Effector CD8-positive, alpha-beta T cell (primary cell): Measurements from ENCODE around the gene SGSM2.

Experiments used
- DNase-seq: peaks from one replicate; lab custom pipeline; 2025; lab: John Stamatoyannopoulos, UW

Gene SGSM2

GRCh38 chr17:2368359-2368758 is 31.1 kb downstream of the SGSM2 start:
- no peak for DNase-seq

- no peak for DNase-seq
These were observed 31.7 kb downstream of the SGSM2 start for GRCh38 chr17:2369039-2369438.

DNA sequence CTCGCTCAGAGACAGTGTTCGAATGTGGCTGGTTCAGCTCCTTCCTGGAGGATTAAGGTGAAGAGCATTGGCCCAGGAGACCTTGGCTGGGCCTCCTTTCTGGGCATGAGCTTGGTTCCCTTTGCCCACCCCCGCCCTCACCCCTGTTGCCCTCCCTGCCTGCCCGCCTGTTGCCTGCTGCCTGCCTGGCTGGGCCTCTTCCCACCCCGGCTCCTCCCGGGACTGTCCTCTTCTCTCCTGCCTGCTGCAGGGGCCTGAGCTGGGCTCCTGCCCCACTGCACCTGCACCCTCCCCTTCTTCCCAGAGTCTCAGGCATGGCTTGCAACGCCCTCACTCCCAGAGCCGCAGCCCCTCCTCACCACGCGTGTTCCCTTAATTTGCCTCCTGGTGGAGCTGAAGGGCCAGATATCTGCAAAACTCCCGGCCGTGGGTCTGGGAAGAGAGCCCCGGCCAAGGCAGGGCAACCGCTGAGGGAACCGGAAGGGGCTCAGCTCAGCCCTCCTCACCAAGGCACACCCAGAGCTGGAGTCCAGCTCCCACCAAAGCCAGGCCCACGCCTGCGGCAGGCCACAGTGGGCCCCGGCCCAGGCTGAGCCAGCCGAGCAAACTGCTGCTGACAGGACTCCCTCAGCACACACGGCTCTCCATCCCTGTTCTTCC is 32.4 kb downstream of the SGSM2 start:
- DNase-seq = no peak

GRCh38 chr17:2370211-2370589 is 32.9 kb downstream of the SGSM2 start:
- DNase-seq = no peak

DNA sequence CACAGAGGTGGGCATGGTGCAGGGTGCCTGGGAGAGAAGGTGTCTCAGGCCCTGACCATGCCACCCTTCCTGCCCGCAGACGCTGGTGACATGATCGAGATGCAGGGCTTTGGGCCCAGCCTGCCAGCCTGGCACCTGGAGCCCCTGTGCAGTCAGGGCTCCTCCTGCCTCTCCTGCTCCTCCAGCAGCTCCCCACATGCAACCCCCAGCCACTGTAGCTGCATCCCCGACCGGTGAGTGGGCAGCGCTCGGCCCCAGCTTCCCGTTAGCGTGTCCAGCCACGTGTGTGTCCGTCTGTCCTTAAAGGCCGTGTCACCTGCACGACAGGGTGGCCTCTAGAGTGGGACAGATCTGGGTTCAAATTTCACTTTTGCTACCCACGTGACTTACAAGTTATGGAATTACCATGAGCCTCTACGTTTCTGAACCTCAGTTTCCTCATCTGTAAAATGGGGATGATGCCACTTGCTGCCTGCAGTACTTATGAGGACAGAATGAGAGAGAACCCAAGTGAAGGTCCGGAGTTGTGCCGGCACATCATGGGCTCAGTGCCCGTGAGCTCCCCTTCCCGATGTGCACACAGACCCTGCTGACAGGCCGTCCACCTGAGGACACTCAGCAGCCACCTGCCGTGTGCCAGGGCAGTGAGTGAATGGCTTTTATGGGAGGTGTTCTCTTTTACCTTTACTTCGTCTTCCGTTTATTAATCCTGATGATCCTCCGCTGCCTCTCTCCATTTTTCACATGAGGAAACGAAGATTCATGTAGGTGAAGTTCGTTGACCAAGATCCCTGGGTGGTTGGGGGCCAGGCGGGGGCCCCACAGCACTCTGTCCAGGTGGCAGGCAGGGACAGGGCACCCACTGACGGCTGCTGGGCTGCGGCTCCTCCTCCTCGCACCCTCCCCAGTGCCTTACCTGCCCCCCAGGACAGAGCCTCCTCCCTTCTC is 34.2 kb downstream of the SGSM2 start:
- no peak for DNase-seq

DNA sequence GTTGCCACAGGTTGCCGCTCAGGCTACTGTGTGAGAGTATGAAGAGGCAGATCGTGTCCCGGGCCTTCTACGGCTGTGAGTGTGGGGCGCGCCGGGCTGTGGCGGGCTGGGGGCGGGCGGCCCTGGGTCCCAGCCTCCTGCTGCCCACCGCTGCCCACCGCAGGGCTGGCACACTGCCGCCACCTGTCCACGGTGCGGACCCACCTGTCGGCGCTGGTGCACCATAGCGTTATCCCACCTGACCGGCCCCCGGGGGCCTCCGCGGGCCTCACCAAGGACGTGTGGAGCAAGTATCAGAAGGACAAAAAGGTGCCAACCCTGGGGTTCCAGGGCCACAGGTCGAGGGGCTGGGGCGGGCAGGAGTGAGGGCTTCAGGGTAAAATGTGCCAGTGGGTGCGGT is 34.9 kb downstream of the SGSM2 start:
- DNase-seq = no peak

DNA sequence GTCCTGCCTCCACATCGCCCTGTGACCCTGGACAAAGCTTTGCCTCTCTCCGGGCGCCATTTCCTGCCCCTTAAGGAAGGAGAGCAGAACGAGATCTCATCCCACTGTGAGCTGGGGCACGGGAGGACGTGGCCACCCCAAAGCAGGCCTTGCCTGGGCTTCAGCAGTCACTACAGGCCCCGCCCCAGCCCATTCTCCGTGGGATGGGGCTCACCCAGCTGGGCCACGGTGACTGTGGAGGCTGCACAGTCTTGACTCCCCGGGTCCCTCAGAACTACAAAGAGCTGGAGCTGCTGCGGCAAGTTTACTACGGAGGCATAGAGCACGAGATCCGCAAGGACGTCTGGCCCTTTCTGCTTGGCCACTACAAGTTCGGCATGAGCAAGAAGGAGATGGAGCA is 35.4 kb downstream of the SGSM2 start:
- DNase-seq = no peak

DNA sequence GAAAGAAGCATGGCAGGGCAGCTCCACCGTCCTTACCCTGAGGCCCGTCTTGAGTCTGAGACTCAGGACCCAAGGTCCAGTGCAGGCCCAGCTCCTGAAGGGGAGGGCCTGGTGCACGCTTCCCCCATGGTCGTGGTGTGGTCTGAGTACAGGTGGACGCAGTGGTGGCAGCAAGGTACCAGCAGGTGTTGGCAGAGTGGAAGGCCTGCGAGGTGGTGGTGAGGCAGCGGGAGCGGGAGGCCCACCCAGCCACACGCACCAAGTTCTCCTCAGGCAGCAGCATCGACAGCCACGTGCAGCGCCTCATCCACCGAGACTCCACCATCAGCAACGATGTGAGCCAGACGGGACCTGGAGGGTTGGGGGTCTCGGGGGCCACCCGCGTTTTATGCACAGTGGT is 35.9 kb downstream of the SGSM2 start:
- no peak for DNase-seq

DNA sequence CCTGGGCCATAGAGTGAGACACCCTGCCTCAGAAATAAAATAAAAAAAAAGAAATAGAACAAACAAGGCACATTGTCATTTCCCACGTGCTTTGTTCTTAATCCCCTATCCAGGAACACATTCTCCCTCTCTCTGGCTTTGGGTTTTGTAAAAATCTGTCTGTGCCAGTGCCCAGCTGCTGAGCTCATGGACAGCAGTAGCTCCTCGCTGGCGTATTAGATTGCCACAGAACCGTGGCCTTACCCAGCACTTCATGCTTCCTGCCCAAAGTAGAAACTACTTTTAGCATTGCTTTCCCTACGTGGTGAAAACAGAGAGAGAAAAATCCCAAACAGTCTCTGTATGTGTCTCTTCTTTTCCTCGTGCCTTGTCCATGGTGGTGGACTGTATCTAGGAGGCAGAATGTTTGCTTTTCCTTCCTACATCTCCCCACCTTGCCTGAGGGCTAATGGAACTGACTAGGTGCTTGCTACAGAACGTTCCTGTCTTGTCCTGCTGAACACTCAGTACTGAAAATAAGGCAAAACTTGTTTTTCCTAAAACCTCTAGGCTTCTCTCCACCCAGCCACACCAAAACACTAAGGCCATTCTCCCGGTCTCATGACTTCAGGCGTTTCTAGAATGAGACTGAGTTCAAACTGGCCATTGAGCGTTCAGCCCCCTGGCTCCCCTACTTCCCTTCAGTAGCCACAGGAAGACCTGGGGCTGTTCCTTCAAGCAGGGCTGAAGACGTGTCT is 37.4 kb downstream of the SGSM2 start:
- DNase-seq = no peak

- DNase-seq = no peak
These were observed 38.1 kb downstream of the SGSM2 start for GRCh38 chr17:2375406-2375805.

GRCh38 chr17:2376107-2376506 is 38.8 kb downstream of the SGSM2 start:
- no peak for DNase-seq

GRCh38 chr17:2377659-2378058 is 40.4 kb downstream of the SGSM2 start:
- DNase-seq = no peak

DNA sequence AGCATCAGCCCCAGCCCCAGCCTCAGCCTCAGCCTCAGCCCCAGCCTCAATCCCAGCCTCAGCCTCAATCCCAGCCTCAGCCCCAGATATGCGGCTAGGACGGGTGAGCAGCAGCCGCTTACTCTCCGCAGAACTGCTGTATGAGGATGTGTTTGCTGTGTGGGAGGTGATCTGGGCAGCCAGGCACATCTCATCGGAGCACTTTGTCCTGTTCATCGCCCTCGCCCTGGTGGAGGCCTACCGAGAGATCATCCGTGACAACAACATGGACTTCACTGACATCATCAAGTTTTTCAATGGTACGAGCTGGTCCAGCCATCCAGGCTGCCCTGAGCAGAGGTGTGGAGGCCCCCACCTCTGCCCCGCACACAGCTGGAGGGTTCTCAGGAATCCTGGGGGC is 41.6 kb downstream of the SGSM2 start:
- no peak for DNase-seq

DNA sequence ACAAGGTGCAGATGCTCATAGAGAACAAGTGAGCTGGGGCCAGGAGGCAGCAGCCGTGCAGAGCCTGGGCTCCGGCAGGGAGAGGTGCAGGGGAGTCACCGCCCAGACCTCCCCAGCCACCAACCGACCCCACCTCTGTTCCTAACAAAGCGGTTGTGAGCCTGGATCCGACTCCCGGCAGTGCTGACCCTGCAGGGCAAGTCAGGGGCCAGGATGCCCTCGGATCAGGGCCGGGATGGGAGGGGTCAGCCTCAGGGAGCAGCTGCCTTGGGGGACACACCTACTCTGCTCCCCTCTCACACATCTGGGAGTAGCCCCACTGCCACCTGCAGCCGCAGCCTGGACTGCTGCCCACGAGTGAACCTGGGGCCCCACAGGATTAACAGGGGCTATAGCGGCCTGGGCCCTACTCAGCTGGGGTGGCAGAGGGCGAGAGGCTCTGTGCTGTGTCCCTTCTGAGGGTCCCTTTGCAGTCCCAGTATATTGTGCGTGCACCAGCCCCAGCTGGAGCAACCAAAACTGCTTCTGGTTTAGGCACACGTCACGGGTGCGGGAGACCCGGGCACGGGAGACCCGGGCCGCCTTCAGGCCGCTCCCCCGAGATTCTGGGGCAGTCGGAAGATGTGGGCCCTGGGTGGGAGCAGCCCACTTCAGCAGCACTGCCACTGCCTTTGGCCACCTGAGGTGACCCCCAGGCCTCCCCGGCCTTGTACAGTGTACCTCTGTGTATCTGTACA is 42.4 kb downstream of the SGSM2 start:
- no peak for DNase-seq

DNA sequence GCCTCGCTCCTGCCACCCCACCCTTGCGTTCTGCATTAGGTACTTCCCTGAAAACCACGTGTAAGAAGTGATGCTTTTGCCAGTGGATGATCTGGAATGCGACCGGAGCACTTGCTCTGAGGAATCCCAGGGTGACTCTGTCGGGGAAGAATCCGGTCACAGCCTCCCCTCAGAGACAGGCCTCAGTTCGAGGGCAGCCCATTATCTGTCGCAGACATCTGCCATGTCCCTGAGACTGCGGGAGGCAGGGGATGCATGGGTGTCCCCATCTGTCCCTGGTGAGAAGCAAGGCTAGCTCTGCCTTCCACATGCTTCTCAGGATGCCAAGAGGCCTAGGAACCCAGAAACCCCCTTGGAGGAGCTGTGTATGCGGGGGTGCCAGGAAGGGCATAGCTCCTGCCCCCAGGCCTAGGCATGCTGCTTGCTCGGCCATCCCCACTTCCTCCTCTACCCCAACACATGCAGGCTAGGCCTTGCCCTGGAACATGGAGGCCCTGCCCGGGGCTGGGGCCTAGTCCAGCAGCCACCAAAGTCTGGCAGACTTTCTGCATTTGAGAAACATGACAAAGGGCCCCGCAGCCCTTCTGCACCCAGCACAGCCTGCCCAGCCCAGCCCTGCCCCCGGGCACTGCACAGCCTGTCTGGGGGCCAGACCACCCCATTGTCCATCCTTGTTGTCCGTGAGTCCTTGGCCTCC is 43.1 kb downstream of the SGSM2 start:
- DNase-seq = no peak

DNA sequence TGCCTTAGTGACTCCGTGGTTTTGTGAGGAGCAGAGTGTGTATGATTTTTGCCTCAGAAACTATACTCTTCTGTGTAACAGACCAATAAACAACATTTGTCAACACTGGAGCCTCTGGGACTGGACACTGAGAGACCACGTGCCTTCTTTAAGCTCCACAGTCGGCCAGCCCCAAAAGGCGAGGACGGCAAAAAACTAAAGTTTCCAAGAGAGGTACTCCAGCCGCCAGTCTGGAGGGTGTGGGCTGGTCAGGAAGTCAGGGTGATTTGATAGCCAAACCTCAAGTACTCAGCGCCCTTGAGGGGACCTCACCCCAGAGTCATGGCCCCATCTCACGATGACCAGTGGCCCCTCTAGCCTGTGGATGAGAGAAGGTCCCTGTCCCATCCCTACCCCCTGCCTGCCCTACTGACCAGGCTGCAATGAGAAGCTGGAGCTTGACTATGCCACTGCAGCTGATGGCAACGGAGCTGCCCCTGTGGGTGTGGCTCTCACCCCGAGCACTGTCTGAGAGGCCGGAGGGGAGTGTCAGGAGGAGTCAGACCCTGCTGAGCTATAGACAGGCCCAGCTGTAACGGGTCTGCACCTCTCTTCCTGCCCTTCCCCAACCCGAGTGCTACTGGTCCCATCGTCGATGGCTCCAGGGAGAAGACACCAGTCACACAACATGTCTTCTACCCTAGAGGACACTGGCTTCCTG is 43.8 kb downstream of the SGSM2 start:
- no peak for DNase-seq

DNA sequence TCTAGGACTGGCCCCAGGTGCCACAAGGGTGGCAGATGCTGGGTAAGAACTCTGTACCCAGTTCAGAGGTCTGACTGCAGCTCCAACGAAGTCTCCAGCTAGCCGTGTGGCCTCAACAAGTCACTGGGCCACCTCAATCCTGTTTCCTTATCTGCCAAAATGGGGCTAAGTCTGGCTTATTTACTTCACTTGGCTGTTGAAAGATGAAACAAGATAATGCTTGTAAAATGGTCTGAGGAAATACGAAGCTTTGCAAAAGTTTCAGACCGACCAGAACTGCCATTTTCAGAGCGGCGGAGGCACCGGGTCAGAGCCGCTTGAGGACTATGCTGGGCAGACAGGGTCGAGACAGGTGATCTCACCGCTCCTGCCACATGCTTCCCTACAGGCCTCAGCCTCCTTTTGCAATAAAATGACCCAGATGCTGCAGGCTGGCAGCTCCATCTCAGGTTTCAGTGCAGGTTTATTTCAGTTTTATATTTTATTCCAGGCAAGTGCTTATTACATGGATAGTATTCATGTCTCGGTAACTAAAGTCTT is 46.4 kb downstream of the SGSM2 start:
- DNase-seq = no peak

DNA sequence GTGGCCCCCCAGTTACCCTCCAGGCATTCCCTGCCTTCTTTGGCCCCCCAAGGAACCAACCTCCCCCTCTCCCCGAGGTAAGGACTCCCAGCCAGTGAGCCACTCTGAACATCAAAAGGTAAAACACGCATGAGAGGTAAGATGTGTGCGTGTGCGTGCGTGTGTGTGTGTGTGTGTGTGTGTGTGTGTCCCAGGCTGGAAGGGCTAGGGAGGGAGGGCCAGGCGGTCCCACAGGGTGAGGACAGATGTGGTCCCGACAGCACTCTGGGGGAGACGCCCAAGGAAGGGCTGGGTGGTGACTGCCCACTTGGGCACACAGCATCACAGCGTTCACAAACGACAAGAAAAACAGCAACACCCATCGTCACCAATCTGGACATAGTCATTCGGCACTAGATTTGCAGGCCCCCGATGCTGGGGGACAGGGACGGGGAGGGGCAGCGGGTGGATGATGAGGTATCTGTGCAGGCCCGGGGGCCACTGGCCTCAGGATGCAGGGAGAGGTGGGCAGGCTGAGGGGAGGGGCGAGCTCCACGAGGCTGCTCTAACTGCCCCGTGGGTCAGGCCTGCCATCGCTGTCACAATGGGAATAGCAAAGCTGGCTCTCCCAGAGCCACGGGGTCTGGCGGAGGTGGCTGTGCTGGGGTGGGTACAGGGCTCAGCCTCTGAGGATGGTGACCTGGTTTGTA is 47.3 kb downstream of the SGSM2 start:
- DNase-seq = no peak

DNA sequence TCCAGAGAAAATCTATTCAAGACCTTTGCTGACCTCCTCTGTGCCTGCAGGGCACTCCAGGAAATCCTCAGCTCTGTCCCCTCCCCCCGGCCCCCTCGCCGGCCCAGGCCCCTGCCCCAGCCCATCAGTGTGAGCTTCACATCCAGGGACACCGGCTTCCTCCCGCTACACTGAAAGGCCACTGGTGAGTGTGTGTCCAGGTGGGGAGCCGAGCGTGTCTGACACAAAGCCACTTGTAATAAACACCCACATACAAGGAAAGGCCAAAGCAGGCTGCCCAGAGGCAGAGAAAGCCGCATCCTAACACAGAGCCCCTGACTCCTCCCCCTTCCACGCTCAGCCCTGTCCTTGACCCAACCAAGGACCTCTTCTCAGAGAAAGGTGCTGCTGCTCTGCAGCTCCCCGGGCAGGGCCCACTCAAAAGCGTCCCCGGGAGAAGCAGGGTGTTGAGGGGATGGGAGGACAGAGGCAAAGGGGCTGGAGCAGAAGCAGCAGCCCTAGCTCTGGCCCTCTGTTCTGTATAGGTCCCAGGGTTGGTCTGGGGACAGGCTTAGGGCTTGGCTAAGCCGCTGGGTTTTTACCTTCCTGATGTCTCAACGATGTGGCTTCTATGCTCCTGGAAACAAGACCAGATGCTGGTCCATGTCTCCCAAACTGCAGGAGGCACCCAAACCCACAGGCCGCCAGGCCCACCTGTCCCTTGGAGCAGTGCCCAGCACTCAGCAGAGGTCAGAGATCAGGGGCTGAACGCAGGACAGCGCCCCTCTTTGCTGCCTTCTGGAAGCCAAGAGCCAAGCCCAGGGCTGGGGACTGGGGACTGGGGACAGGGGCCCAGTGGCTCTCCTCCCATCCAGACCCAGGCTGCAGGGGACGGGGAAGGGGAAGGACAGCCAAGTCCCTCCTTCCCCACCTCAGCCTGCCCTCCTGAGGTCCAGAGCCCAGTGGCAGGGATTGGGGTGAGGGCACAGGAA is 48.2 kb downstream of the SGSM2 start:
- DNase-seq = no peak
